ENCODE data around the gene GLI2. TPM values are rescaled to one million over a fixed set of nuclear protein-coding genes. Genes with fewer than 3 reads are reported as not detected.

GLI2 gene
- total and polyA plus RNA-seq, 2 of the 8 experiments (the other 6 are each of a cell fraction or from before 2014, with no cell fraction given) = 18.4 to 46.9 TPM

GRCh38 chr2:120704696-120705095 is 31.0 kb upstream of the GLI2 start:
- Histone ChIP-seq H3K79me2 (ENCODE audit: control insufficient read depth in 1 of 2, insufficient read depth in 2 of 2, low read length in 2 of 2) (no peaks in the 10 kb centered on the region), H3K4me2 (ENCODE audit: insufficient read depth in 1 of 2, low read depth in 2 of 2, low read length in 2 of 2) (no peak overlapping the region), H3K23me2 (ENCODE audit: low read depth, low read length) (no peaks in the 10 kb centered on the region), H3K27ac (ENCODE audit: low read depth, low read length) (no peak overlapping the region), H2AK5ac (ENCODE audit: low read depth, low read length) (peak overlapping the region; percentile 59; the same call in 1 of the 2 replicates), H2BK20ac (ENCODE audit: low read length) (peak overlapping the region; percentile 66), H3K27me3 (replicated peaks in 1 of 4; ENCODE audit: control insufficient read depth in 3 of 4, extremely low read depth in 1 of 4, insufficient read depth in 3 of 4, low read length in 3 of 4) (peaks cover 0 to 11% (median 6%) of the 10 kb centered on the region in 4 experiments; a peak in 3 of 7 replicates), H2BK120ac (replicated peaks; ENCODE audit: low read depth, low read length) (no peak overlapping the region), H2BK15ac (ENCODE audit: low read length) (0 out of 2 replicates have a peak overlapping the region, but pooled peaks have one; percentile 89), H3K18ac (ENCODE audit: extremely low read depth, low read length) (peak overlapping the region; percentile 51; the same call in 1 of the 2 replicates), H2AFZ (ENCODE audit: low read length) (no peak overlapping the region), H4K8ac (ENCODE audit: extremely low read depth, insufficient read depth, low read length) (no peak overlapping the region; the same call in 1 of the 2 replicates), H3K23ac (ENCODE audit: insufficient read length) (no peak overlapping the region), H2BK5ac (ENCODE audit: low read depth, low read length) (no peak overlapping the region), H4K5ac (ENCODE audit: insufficient read length, low read depth, low read length) (no peak overlapping the region), H3K56ac (replicated peaks; ENCODE audit: insufficient read length, low read depth, low read length) (no peak overlapping the region), H3K9ac (replicated peaks in 1 of 4; ENCODE audit: extremely low read depth in 1 of 4, low read depth in 3 of 4, low read length in 3 of 4) (no peak overlapping the region), H4K20me1 (replicated peaks in 1 of 2; ENCODE audit: control insufficient read depth in 1 of 2, insufficient read depth in 2 of 2, low read length in 2 of 2) (no peaks in the 10 kb centered on the region), H3K4ac (replicated peaks; ENCODE audit: insufficient read length, low read depth, low read length) (peak overlapping the region; percentile 75), H3K9me3 (ENCODE audit: insufficient read depth in 2 of 2, low read depth in 1 of 2, low read length in 1 of 2) (no peaks in the 10 kb centered on the region), H2BK12ac (ENCODE audit: low read depth, low read length) (peak overlapping the region; percentile 76), H3K14ac (ENCODE audit: insufficient read length) (no peak overlapping the region), H3K4me3 (ENCODE audit: extremely low read depth in 1 of 4, insufficient read depth in 2 of 4, low read depth in 3 of 4, low read length in 4 of 4) (no peak overlapping the region), H3K36me3 (ENCODE audit: control insufficient read depth in 2 of 4, insufficient read depth in 4 of 4, low read length in 3 of 4) (no peaks in the 10 kb centered on the region), H4K91ac (replicated peaks; ENCODE audit: insufficient read length, low read length) (peak overlapping the region; percentile 59), H3K79me1 (ENCODE audit: low read depth, low read length) (no peaks in the 10 kb centered on the region), H3K4me1 (replicated peaks in 1 of 4; ENCODE audit: control insufficient read depth in 3 of 4, insufficient read depth in 4 of 4, low read length in 3 of 4) (peaks cover 4 to 26% (median 12%) of the 10 kb centered on the region in 4 experiments)
- WGBS, 2 experiments (ENCODE audit: extremely low coverage in 1 of 2, insufficient coverage in 1 of 2, insufficient read length in 1 of 2, insufficient replicate concordance in 2 of 2, low coverage in 1 of 2, low lambda C conversion rate in 2 of 2, missing lambda C conversion rate in 1 of 2) = 85% methylated on average over 2 of the region's 2 CpGs; no CpG with 5 or more reads in 1 of the 2 experiments
- no peak for FAIRE-seq
- ChIA-PET CTCF (ENCODE audit: partially characterized antibody) (interaction anchor here (0.7 to 1.3 kb wide), 9 partner anchors 17 to 376 kb away, joined by 3 to 4 read pairs (median 3); no protein-coding TSS in a partner anchor), POLR2A (ENCODE audit: partially characterized antibody) (interaction anchor here (0.6 to 2.6 kb wide), 3 partner anchors 11 to 371 kb away, joined by 3 to 10 read pairs (median 4); no protein-coding TSS in a partner anchor)
- TF ChIP-seq PHF8 (conservative IDR thresholded peaks at IDR 0.05; ENCODE audit: low read depth, low read length) (no peak), EZH2 (IDR thresholded peaks at IDR 0.05; ENCODE audit: low read depth, low read length, severe bottlenecking) (no peak), CHD2 (IDR thresholded peaks at IDR 0.05; ENCODE audit: low read length) (no peak), POLR2AphosphoS5 (IDR thresholded peaks at IDR 0.05; ENCODE audit: low read depth, low read length) (no peak), ATF2 (IDR thresholded peaks at IDR 0.05; ENCODE audit: low read length) (no peak), SP1 (IDR thresholded peaks at IDR 0.05; ENCODE audit: low read depth, low read length) (no peak)
- DNase-seq (ENCODE audit: low read depth in 1 of 2, low spot score in 2 of 2) = no peak

Data from H1 (cell line).